RPMI8226 (cell line): ENCODE data around the gene CAMK1.
A peak's percentile ranks its signal among the peaks of the same experiment; 100 is the strongest.

ENCODE experiments used
- DNase-seq: peaks from one replicate; pipeline ENCODE4 v3.0.0-alpha.2; 2015

Gene CAMK1

GRCh38 chr3:9769426-9770275 is at the start of gene CAMK1:
Gene CAMK1, minus strand, starts transcription at chr3:9769947. Its CDS starts 2,198 bp downstream, at chr3:9767749.
- DNase-seq: peak; percentile 46

- DNase-seq: no peak
These were observed 49.1 kb upstream of the CAMK1 start for GRCh38 chr3:9818666-9819335.

GRCh38 chr3:9817436-9817835 is 47.7 kb upstream of the CAMK1 start:
- DNase-seq: no peak

GRCh38 chr3:9815986-9816385 is 46.2 kb upstream of the CAMK1 start:
- no peak for DNase-seq

- DNase-seq: no peak
These were observed 43.2 kb upstream of the CAMK1 start for GRCh38 chr3:9812870-9813483.

GRCh38 chr3:9810846-9811245 is 41.1 kb upstream of the CAMK1 start:
- DNase-seq: no peak

- DNase-seq: no peak
These were observed 40.7 kb upstream of the CAMK1 start for GRCh38 chr3:9810433-9810770.

- peak; percentile 57 for DNase-seq
These were observed 40.1 kb upstream of the CAMK1 start, which contains the start of gene TTLL3 for GRCh38 chr3:9809615-9810432. Gene TTLL3, plus strand, starts transcription at chr3:9810262. Its CDS starts 400 bp downstream, at chr3:9810662.

GRCh38 chr3:9809239-9809614 is 39.5 kb upstream of the CAMK1 start:
- DNase-seq: no peak

GRCh38 chr3:9808345-9809037 is 38.7 kb upstream of the CAMK1 start:
- DNase-seq: peak; percentile 64

GRCh38 chr3:9807981-9808344 is 38.2 kb upstream of the CAMK1 start:
- DNase-seq: no peak

- DNase-seq: no peak
These were observed 37.2 kb upstream of the CAMK1 start for GRCh38 chr3:9806688-9807589.

GRCh38 chr3:9806137-9806536 is 36.4 kb upstream of the CAMK1 start:
- DNase-seq: no peak

GRCh38 chr3:9804996-9805395 is 35.2 kb upstream of the CAMK1 start:
- no peak for DNase-seq

- no peak for DNase-seq
These were observed 33.7 kb upstream of the CAMK1 start for GRCh38 chr3:9803494-9803893.

- DNase-seq: no peak
These were observed 30.8 kb upstream of the CAMK1 start for GRCh38 chr3:9800529-9800928.

- DNase-seq: no peak
These were observed 27.6 kb upstream of the CAMK1 start for GRCh38 chr3:9797196-9797945.

GRCh38 chr3:9795207-9795606 is 25.5 kb upstream of the CAMK1 start:
- DNase-seq: no peak

- no peak for DNase-seq
These were observed 24.7 kb upstream of the CAMK1 start for GRCh38 chr3:9794400-9794799.

- DNase-seq: peak; percentile 21
These were observed 23.5 kb upstream of the CAMK1 start for GRCh38 chr3:9793161-9793781.
